ENCODE data around the gene NADK2. TPM values are rescaled to one million over a fixed set of nuclear protein-coding genes. Genes with fewer than 3 reads are reported as not detected.

The NADK2 gene
- total RNA-seq, 4 donors from 2014 or later, result 22.5 to 34.8 (median 26.3) TPM

- no peak for TF ChIP-seq CTCF (IDR thresholded peaks at IDR 0.05; ENCODE audit: low read depth)
These were observed 83.6 kb downstream of the NADK2 start for GRCh38 chr5:36158144-36158543.

GRCh38 chr5:36156619-36157018, 85.1 kb downstream of the NADK2 start:
- no peak for TF ChIP-seq CTCF (IDR thresholded peaks at IDR 0.05; ENCODE audit: low read depth)

- no peak for TF ChIP-seq CTCF (IDR thresholded peaks at IDR 0.05; ENCODE audit: low read depth)
These were observed 85.6 kb downstream of the NADK2 start for GRCh38 chr5:36156121-36156601.

- no peak for TF ChIP-seq CTCF (IDR thresholded peaks at IDR 0.05; ENCODE audit: low read depth)
These were observed 86.4 kb downstream of the NADK2 start for GRCh38 chr5:36155291-36155690.

GRCh38 chr5:36153726-36154125, 88.0 kb downstream of the NADK2 start:
- no peak for TF ChIP-seq CTCF (IDR thresholded peaks at IDR 0.05; ENCODE audit: low read depth)

- no peak for TF ChIP-seq CTCF (IDR thresholded peaks at IDR 0.05; ENCODE audit: low read depth)
These were observed 88.4 kb downstream of the NADK2 start for GRCh38 chr5:36153298-36153677.

- TF ChIP-seq CTCF (IDR thresholded peaks at IDR 0.05; ENCODE audit: low read depth), result no peak
These were observed 89.1 kb downstream of the NADK2 start for GRCh38 chr5:36152324-36153297.

Measured in subcutaneous adipose tissue (tissue), 4 donors.